Activated CD4-positive, alpha-beta T cell treated with anti-CD3 and anti-CD28 coated beads, Interleukin-2, amount 50 U/mL, for 16 hours (primary cell): ENCODE results near the gene MEDAG.

Source experiments
- DNase-seq: peaks from one replicate; pipeline ENCODE4 v3.0.0-alpha.2; 2020

The MEDAG gene

DNA sequence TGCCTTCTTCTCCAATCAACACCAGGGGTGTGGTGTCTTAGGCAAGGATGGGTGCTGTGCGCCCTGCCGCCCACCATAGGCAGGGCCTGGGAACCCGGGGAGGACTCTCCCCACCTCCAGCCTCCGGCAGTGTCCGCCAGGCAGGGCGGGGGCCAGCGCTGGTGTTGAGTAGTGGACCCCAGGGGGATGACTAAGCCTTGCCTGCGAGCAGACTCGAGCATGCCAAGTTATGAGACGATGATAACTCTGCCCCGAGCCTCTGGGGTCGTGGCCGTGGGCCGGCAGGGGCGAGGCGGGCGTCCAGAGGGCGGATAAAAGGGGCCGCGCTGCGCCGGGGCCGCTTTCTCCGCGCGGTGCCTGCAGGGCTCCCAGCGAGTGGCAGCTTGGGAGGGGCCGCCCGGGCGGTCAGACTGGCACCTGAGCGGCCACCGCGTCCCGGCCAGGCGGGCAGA is at the start of gene MEDAG:
Gene MEDAG, plus strand, starts transcription at position 340 of the 452 bp plus-strand sequence. CDS start 245 bp downstream, outside the sequence.
- no peak for DNase-seq

DNA sequence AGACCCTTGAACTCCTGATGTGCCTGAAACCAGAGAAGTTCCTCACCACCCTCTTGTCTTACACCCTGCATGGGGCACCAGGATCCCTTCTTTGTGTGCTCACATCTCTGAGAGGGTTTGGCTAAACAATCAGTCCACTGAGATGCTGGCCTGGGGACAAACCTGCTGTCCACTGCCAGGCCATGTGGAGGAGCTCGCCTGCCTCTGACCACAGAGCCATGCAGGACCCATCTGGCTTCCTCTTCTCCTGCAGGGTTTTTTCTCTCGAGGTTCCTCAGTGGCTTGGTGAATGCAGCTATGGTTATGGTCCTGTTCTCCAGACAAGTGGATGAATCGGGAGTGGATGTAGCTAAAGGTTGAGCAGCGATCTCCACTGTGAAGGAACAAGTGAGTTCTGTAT is 49.1 kb upstream of the MEDAG start:
- no peak for DNase-seq

GRCh38 chr13:30857636-30858035 is 48.4 kb upstream of the MEDAG start:
- DNase-seq = no peak

- no peak for DNase-seq
These were observed 46.7 kb upstream of the MEDAG start for GRCh38 chr13:30859326-30859725.

GRCh38 chr13:30861163-30861562 is 44.9 kb upstream of the MEDAG start:
- DNase-seq = no peak

- DNase-seq = no peak
These were observed 44.1 kb upstream of the MEDAG start for GRCh38 chr13:30861836-30862467.

DNA sequence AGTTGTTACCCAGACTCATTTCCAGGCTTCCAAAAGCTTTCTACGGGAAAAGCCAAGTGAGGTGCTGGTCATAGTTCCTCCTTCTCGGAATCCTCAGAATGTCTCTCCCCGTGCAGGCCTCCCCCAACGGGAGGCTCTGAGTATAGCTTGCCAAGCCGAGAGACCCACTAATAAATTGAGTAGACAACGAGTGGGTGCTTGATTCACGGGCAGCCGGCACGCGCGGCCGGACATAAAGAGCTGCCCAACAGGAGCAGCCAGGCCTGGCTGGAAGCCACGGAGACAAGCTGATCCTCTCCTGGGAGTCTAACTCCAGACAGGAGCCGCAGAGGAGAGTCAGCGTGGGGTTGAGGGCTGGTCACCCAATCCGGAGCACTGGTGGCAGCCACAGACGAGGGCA is 43.4 kb upstream of the MEDAG start:
- no peak for DNase-seq

DNA sequence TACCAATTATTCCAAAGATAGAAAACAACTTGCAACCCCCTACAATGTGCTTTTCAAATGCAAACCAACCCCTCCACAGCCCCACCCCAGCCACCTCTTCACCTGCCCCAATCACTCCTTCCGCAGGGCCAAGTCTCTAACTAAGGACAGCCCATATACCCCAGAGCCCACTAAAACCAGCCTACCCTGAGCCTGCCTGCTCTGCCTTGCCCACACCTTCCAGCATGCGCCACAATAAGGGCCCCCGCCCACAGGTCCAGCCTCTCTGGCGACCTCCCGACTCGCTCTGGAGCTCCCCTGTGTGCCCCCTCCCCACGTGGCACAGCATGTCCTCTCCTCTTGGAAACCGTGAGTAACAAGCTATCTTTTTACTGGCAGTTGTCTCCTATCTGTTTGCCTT is 42.8 kb upstream of the MEDAG start:
- DNase-seq = no peak

DNA sequence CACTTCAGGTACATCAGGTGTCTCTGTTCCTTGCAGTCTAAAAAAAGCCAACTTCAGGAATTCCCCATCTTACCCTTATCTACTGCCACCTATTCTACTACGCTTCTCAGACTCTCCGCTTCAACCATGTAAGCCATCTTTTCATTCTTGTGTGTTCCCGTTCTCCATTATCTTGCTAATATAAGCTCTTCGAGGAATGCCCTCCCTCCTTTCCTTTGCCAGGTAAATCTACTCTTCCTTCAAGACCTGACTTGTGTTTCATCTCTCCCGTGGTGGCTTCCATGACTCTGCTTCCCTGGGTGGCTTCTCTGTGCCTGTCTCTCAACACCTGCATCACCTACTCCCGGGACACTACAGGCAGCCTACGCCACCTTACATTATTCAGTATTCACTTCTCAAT is 42.3 kb upstream of the MEDAG start:
- no peak for DNase-seq

GRCh38 chr13:30864433-30865122 is 41.5 kb upstream of the MEDAG start:
- no peak for DNase-seq

- DNase-seq = peak; percentile 73
These were observed 40.7 kb upstream of the MEDAG start for GRCh38 chr13:30865123-30866049.

DNA sequence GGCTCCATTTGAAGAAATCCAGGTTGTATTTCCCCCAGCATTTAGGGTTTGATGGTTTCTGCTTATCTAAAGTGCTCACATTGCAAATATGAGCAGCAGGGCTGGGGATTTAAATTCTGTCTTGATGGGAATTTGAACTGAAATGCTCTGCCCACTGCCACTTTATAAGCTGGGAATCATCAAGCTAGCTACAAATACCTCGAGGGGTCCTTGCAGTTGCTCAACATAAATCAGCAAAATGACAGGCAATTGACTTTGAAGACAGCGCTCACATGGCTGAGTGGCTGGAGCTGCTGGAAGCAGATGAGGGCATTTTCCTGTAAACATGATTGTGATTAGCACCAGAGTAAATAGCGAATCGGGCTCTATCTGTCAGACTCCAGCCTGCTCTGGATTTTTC is 39.4 kb upstream of the MEDAG start:
- DNase-seq = no peak

DNA sequence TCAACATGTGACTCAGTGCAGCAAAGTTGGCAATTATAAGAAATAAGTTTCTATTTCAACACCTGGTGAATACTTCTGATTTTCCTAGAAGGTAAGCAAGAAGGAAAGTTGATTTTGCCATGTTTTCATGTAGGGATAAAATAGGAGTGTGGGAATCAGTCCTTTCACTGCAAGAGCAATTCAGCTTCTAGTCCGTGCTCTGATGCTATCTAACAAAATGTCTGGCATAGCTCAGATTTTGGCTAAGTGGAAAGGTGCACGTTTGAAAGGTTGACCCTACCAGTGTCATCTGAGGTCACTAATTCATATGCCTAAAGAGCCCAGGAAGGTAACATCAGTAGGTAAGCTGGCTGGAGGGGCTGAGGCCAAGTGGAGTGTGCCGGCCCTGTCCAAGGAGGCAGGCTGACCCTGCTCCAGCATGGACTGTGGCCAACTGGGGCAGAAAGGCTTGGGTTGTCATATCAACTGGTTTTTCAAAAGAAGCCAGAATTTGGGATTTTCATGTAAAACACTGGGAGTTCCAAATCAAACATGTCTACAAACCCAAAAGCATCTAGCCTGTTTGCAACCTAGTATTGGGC is 38.9 kb upstream of the MEDAG start:
- no peak for DNase-seq

DNA sequence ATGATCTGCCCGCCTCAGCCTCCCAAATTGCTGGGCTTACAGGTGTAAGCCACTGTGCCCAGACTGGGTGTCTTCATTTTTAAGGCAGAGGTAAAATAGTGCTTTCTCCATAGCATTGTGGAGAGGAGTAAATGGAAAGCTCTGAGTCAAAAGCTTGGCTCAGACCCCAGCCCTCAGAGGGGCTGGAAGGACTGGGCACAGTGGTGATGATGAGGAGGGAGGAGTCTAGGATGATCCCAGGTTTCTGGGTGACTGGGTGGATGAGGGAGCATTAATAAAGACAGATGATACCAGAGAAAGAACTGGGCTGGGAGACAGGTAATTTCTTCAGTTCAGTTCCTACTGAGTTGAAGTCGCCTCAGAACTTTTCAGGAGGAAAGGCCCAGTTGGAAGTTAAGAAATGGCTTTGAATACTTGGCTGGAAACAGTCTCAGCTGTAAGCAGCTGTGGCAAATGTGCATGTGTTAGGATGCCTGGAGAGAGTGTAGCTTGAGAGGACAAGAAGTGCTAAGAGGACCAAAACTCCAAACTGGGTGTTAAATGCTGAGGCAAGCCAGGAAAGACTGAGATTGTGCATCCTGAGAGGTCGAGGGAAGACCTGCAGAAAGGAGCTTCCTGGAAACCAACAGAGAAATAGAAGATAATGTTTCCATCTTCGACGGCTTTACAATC is 37.1 kb upstream of the MEDAG start:
- DNase-seq = no peak

DNA sequence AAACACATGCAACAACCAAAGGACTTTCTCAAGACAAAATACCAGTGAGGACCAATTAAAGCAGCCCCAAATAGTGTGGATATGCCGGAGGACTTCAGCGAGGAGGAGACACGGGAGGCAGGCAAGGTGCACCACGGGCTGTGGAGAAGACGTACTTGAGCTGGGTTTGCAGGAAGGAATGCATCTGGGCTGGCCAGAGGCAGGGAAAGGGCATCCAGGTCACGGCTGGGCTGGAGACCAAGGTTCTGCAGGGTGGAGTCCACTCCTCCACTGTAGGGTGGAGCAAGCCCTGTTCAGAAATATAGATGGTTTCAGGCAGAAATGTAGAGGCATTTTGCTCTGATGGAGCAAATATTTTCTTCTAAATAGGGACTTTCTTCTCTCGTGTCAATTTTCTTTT is 36.6 kb upstream of the MEDAG start:
- DNase-seq = no peak

- peak; percentile 36 for DNase-seq
These were observed 35.8 kb upstream of the MEDAG start for GRCh38 chr13:30870049-30870884.

DNA sequence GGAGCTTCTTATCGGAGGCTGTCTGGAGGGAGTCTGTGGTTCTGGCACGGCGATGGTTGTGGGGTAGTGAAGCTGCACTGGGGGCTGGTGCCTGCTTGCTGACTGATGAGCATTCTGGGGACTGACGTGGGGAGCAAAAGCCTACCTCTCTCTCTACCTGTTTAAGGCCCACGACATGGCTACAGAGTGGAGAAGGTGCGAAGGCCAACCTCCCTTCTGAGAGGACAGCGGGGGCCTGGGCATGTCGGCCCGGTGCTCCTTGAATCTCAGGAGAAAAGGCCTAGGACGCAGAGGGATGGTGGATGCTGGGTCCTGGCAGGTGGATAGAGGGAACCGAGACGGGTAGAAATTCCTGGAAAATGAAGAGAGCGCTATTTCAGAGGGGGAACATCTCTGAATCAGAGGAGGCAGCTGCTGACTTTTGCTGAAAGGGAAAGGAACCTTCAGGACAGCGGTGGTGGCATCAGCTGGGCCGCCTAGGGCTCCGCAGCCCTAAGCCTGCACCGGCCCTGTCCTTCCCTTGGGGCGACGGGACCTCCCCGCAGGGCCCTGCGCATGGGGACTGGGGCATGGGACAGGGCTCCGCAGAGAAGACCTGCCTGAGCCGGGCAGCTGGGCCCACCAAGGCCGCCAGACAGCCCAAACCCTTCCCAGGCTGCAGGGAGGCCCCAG is 35.0 kb upstream of the MEDAG start:
- no peak for DNase-seq

GRCh38 chr13:30871588-30872275 is 34.3 kb upstream of the MEDAG start:
- no peak for DNase-seq

DNA sequence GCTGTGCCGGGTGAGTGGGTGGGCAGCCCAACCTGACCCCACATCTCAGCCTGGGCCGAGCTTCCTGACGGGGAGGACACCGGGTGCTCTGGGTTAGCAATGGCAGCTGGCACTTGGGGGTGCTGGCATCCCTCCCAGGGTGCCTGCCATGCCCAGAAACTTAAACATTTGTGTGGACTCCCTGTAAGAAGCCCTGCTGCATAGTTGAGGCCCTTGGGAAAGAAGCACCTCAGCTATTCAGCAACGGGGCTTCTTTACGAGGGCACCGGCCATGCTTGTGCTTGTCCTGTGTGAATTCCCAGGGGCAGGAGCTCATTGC is 33.8 kb upstream of the MEDAG start:
- DNase-seq = no peak

GRCh38 chr13:30872685-30873461 is 33.2 kb upstream of the MEDAG start:
- no peak for DNase-seq
